ELR (cell line): ENCODE measurements around the gene ZSWIM6.

Source experiments
- DNase-seq: peaks from one replicate; pipeline ENCODE4 v3.0.0-alpha.2; 2015; ENCODE audit warnings: low read depth

ZSWIM6 gene

DNA sequence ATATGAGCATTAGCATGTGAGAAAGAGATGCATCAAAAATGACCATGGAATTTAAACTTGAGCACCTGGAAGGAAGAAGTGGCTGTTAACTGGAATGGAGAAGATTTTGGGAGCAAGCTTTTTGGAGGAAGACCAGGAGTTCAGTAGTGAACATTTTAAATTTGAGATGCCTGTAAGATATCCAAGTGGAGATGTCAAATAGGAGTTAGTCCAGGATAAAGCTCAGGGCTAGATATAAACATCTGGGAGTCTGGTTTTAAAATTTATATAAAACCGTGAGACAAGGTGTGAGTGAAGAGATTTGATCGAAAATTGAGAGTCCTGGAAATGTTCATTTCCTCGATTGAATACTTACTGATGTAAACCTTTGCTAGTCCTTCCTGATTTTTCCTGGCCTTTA is 217.5 kb downstream of the ZSWIM6 start:
- DNase-seq, result no peak

DNA sequence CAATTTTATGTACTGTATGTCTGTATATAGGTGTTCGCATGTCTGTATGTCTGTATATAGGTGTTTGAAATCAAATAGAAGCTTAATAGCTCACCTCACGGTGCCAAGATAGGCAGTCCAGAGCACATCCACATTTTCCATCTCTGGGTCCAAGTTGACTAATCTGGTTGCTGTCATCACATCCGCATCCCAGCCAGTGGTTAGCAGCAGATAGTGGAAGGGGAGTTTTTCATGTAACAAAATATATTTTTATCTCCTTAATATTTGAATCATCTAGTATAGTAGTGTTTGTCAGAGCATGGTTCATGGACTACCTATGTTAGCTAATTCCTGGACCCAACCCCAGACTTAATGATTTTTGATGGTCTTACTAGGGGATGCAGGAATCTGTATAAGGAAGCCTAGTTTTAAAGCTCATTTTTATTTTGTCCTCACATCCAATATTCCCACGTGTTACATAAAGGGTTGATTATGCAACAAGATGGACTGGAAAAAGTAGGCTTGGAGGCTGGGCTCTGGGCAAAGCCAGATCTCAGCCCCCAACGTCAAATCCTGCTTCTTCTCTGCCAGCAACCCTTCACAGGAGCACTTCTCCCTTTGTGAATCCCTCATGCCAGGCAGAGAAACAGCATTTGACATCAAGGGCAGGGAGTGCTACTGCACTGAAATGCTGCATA is 219.7 kb downstream of the ZSWIM6 start:
- no peak for DNase-seq

DNA sequence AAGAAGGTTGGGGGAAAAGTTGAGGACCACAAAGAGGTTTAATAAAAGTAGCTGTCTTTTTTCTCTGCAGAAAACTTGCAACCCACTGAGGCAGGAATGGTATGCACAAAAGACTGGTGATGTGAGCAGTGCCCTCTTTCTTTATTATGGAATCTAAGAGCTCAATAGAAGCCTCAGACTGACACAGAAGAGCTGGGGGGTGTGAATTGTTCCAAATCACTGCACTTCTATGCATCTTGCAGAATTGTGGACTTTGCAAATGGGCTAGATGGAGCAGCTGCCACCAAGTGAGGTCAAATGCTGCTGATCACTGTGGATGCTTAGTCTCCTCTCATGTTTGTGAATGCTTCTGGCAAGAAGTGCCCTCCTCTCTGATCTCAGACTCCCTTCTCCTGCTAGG is 227.1 kb downstream of the ZSWIM6 start:
- DNase-seq, result no peak

DNA sequence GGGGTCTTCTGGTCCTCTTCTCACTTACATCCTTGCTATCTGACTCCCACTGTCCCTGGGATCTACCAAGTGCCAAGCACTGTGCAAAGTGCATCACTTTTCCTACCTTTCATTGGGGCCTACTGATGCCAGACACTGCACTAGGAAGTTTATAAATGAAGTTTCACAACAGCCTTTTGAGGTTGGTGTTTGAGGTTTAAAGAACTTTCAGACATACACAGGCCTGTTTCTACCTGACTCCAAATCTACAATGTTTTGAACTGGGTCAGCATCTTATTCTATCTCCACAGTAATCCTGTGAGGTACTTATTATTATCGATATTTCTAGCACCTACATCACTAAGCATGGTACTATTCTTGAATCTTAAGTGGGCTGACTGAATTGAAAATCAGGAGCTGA is 227.7 kb downstream of the ZSWIM6 start:
- no peak for DNase-seq

DNA sequence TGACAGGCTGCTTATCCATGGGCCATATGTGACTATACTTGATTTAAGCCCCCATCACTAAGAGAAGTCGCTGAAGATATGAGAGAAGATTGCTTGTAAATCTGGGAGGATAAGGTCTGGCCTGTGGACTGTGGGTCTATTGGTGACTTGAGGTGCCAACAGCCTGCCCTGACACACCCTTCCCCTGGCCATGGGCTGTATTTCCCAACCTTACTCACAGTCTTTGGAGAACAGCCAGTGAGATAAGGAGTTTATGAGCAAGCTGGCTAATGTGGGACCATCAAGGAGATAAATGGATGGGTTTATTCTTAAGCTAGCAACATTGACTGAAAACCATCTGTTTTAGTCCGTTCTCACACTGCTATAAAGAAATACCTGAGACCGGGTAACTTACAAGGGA is 231.3 kb downstream of the ZSWIM6 start:
- DNase-seq, result no peak

DNA sequence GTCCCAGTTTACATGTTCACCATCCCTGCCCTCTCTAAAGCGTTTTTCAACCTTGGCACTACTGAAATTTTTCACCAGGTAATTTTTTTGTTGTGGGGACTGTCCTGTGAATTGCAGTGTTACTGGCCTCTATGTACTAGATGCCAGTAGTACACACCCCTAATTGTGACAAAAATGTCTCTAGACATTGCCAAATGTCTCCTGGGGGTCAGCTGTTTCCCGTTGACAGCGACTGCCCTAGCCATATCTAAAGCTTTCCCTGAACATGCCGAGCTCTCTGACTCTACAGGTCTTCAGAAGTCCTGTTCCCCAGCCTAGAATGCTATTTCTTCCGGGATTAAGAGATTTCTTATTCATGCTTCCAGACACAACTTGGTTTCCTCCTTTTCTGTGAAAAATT is 235.3 kb downstream of the ZSWIM6 start:
- DNase-seq, result no peak

DNA sequence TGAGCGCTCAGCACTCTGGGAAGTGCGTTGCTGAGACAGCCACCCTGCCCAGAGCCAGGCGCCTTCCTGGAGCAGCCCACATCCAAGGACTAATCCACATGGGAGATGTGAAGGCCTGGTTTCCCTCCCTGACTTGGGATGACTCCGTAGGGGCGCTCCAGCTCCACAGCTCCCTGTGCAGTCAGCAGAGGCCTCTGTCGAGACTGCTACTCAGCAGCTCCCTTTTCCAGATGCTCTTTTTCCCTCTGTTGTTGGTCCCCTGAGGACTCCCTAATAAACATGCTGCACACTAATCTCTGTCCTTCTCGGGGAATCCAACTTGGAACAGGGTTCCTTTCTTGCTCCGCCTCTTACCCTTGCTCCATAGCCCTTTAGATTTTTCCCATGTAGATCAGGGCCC is 237.3 kb downstream of the ZSWIM6 start:
- no peak for DNase-seq

DNA sequence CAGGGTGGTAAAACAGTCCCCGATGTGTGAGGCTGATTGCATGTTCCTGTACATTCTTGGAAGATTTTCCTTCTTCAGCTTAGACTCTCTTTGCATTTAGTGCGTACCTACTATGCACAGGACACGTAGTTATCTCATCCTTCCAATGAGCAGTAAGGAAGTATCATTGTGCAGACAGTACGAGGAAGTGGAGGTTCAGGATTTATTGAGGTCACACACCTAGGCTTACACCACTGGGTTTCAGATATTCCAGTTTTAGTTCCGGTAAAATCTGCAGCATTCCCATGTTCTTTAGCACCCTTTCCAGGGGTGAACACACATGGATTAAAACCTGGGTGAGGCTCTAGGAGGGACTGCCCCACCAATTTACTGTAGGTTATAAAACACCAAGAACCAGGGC is 238.7 kb downstream of the ZSWIM6 start:
- DNase-seq, result no peak

DNA sequence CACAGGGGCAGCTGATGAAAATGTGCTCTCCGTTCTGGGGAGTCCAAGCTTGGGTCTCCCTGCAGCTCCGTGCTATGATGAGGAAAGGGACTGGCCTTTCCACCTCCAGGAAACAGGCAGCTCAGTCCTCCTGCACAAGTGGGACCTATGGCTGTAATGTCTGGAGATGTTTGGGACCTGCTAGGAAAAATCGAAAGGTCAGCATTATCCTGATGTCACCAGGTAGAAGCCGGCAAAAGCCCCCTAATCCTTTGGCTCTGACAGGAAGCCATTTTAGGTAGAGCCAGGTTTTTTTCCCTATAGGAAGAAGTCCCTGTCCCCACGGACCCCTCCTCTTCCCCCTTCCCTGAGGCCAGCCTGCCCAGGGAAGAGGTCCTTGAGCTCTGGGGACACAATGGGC is 240.9 kb downstream of the ZSWIM6 start:
- no peak for DNase-seq

DNA sequence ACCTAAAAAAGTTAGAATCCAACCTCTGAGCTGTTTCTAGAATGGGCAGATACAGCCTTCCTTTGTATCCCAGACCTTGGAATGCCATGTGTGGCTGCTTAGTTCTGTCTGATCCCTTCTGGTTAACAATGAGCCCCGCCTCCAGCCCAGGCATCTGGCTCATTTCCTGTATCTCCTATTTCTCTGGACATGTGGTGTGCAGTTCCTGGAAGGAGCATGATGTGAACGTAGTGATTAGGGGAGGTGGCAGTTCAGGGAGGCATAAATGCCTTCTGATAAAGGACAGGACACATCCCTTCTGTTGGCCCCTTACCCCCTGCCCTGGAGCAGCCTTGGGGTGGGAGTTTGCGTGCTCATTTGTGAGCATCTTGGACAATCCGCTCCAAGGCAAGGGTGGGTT is 243.0 kb downstream of the ZSWIM6 start:
- peak; percentile 79 for DNase-seq

DNA sequence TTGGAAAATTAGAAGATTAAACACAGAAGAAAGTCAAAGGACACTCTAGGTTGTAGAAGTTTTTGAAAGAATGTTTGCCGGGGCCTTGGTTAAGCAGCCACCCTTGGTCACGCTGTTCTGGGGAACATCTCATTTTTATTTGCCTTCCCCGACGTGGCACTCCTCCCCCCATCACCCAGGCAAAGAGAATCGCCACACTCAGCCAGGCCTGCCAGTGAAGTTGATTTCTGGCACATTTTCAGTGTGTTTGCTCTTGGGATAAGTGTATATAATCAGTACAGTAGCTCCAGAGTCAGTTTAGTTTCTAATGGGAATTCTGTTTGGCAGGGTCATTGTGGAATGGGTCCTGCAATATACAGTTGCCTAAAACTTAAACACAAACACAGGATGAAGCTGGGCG is 243.5 kb downstream of the ZSWIM6 start:
- no peak for DNase-seq

DNA sequence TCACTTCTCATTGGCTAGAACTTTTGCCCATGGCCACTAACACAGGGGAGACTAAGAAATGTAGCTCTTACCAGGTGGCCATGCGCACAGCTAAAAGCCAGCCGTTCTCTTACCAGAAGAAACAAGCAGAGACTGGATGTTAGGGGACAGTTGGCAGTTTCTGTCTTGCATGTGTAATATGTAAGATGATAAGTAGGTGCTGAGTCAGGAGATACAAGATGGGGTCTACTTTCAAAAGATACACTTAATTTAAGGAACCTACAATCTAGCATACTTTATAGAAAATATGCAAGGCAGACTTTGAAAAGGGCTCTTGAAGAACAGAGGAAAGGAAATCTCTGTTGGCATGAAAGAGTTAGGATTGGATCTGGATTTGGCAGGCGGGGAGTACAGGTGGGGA is 244.5 kb downstream of the ZSWIM6 start:
- DNase-seq, result no peak

DNA sequence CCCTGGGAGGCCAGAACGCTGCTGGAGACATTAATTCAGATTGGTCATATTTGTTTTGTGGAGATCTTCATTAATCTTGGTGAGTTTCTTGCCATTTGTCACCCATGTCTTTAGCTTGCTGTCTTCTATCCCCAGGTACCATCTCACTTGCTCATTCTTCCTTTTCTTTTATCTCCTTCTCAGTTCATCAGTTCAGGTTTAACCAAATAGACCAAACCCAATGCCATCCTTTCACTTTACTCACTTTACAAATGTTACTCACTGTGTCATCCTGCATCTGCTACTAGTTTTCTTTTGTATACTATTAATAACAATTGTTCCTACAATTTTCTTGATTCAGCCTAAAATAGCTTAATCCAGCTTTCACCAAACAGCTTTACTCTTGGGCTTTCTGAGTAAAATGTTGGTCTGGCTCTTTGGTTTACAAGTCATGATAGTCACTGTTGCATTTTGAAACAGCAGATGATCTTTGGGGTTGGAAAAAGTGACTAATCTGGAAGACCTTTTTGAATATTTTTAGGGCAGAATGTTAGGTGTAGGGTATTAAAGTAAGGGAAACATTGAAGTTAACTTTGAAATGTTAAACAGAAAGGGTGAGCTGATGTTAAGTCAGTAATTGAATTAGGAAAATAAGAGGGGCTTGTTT is 246.9 kb downstream of the ZSWIM6 start:
- DNase-seq, result no peak

DNA sequence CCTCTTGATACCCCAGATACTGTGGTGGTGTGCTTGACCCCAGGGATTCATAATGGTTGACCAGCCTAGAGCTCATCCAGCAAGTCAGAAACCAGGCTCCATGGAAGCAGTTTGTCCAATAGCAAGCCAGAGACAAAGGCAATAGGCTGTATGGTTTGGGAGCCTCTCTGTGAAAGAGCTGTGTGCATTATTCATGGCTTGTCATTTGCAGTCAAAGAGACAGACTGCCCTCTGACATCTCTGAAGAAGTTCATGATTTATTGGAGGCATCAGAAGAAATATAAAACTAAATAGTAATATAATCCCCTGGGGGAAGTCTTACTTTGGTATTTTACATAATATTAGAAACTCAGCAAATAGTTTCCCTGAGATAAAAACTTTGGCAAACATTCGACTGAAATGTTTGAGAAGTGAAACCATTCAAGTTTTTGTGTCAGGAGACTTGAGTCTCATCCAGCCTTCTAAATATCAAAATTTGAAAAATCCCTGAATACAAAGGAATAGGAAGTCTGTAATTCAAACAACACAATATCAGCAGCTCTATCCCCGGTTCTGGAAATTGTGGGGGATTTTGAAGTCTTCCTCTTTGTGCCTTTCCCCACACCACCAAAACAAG is 250.3 kb downstream of the ZSWIM6 start:
- DNase-seq, result no peak

DNA sequence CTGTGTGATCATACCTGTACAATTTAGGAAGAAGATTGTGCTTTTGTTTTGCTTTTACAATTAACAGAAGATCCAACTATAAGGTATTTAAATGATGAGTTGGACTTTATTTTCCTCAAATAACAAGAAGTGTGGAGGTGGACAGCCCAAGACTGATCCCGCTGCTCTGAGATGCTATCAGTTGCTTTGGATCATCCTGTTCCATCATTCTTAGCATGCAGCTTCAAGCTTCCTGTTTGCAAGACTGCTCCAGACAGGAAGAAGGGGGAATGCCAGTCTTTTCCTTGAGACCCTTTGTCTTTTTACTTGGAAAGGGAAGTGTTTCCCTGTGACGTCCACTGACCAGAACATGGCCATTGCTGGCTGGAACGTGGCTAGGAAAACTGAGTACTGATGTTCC is 250.8 kb downstream of the ZSWIM6 start:
- no peak for DNase-seq

DNA sequence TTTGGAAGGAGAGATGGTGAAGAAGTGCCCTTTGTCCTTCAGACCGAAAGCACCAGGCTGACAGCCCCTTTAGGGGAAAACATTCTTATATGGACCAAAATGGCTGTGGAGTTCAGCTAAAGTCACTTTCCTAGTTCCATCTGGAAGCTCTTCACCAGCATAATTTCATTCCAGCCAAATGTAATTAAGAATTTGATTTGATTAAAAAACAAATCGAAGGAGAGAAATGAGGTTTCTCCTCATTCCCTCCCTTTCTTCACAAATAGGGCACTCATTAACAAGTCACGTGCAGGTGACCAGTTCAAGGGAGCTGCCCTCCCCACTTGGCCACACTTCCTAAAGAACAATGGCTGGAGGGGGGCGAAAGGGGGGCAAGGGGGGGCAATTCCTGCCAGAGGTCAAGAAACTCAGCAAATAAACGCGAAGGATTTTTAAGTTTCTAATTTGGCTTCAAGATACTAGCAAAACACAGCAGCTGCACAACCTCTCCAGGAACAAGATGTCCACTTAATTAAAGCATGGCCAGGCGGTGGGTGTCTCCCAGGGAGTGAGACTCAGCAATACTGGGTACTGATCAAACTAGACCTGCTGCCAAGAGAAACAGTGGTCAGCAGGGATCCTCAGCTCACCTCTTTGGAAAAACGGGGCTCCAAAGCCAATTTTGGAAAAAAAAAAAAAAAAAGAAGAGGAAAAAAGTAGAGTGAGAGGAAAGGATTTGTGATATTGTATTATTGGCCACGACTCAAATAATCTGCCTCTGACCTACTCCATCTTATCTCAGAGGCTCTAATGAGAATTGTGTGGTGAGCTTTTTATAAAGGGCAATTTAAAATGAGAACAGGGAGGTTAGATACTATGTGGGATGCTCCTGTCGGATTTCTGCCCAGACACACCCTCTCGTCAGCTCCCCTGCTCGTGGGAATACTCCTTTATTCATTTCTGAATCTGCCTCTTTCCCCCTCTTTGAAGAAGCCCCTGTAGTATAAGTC is 254.3 kb downstream of the ZSWIM6 start:
- DNase-seq, result no peak

DNA sequence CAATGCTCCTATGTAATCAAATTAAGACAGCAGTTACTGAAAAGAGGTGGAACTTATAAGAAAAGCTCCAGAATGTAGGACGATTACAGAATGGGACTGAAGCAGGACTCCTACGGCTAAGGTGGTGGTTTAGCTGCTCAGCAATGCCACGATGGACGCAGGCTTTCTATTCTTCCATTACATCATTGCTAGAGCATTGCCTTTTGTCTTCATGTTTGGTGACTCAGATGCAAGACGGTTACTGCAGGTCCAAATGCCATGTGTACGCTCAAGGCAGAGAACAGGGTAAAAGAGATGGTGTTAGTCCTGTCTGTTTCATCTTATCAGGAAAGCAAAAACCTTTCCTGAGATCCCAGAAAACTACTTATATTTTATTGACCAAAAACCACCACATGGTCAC is 255.1 kb downstream of the ZSWIM6 start:
- DNase-seq, result no peak

DNA sequence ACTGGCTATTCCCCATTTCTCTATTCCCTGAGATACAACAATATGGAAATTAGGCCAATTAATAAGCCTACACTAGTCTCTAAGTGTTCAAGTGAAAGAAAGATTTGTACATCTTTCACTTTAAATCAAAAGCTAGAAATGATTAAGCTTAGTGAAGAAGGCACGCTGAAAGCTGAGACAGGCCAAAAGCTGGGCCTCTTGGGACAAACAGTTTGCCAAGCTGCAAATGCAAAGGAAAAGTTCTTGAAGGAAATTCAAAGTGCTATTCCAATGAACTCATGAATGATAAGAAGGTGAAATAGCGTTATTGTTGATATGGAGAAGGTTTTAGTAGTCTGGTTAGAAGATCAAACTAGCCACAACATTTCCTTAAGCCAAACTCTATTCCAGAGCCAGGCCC is 256.2 kb downstream of the ZSWIM6 start:
- no peak for DNase-seq

DNA sequence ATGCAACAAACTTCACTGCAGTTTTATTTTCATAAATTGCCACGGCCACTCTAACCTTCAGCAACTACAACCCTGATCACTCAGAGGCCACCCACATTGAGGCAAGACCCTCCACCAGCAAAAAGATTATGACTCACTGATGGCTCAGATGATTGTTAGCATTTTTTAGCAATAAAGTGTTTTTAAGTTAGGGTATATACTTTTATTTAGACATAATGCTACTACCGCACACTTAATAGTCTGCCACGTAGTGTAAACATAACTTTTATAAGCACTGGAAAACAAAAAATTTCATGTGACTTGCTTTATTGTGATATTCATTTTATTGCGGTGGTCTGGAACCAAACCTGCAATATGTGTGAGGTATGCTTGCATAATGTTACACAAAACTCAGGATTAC is 257.9 kb downstream of the ZSWIM6 start:
- no peak for DNase-seq

DNA sequence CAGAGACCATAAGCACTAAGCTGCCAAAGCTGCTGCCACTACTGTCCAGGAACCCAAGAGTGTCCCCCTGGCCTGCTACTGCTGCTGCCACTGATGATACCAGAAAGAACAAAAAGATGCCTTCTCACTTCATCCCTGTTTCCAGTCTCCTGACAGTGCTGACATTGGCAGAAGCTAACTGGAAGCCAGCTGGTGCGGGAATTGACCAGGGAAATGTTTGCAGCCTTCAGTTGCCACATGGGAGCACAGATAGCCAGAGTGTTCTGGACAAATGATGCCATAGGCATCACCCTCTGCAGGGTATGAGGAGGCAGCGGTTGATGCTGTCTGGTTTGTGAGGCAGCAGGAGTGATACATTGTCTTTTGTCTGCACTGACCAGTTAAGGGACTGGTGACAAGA is 258.4 kb downstream of the ZSWIM6 start:
- DNase-seq, result no peak

DNA sequence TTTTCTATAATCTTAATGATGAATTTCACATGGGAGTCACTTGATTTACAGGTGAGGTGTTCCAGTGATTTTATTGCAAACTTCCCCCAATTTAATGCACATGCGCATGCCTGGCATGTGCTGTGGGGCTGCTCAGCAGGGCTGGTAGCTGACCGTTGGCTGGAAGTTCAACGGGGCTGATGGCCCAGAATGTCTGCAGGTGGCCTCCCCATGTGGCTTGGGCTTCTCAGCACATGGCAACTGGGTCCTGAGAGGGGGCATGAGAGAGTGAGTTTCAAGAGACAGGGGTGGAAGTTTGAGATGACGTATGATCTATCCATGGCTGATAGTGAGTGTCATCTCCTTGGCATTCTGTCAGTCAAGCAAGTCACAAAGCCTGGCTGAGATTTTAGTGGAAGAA is 259.8 kb downstream of the ZSWIM6 start:
- no peak for DNase-seq

DNA sequence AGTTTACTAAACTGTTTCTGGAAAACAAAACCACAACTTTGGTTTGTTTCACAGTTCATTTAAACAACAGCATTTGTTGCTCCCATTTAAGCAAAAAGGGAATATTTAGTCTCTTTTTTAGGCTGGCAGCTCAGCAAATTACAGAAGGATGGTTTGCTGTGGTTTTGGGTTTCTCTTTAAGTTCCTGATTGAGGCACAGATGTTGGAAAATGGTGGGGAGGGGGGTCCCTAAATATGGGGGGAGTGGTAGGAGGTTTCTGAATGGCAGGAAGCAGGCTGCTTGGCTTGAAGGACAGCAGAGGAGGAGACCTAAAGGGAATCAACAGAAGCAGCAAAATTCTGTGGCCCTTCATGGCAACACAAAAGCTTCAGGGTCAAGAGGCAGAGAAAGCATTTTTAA is 263.4 kb downstream of the ZSWIM6 start:
- DNase-seq, result no peak
